AG04450 (cell line): ENCODE data around the gene RPL18A. TPM values are rescaled to one million over a fixed set of nuclear protein-coding genes. Genes with fewer than 3 reads are reported as not detected.

Experiments
- CTCF ChIA-PET: fragments of 300-600, 350-600 bp; formaldehyde crosslinking; extraction: SDS; loops from one replicate; lab custom pipeline; 2022; ENCODE audit warnings: antibody characterized with exemption, inconsistent platforms; lab: Charles Lee
- POLR2A ChIA-PET: fragments of 350-600 bp; formaldehyde crosslinking; extraction: SDS; loops from one replicate; lab custom pipeline; 2021; ENCODE audit warnings: antibody characterized with exemption, inconsistent platforms; lab: Yijun Ruan, JAX
- DNase-seq: peaks from one replicate; pipeline ENCODE4 v3.0.0-alpha.2; 2011; ENCODE audit warnings: low read depth, low spot score
- H3K27ac ChIP-seq: one replicate; pipeline ENCODE4 v1.5.1; 2012; ENCODE audit warnings: low read depth, low read length, control low read depth
- H3K27me3 ChIP-seq: one replicate; pipeline ENCODE4 v1.6.0; 2012; ENCODE audit warnings: low read length; ENCODE audit not compliant: control insufficient read depth, insufficient read depth
- H3K4me3 ChIP-seq: 2 replicates; pipeline ENCODE4 v1.5.1; 2011; ENCODE audit warnings: mild to moderate bottlenecking, low read depth, low read length, control low read depth
- H3K9me3 ChIP-seq: 2 replicates; pipeline ENCODE4 v1.5.1; 2012; ENCODE audit warnings: low read length; ENCODE audit not compliant: control insufficient read depth, insufficient read depth
- polyA plus RNA-seq: library from polyadenylated mRNA; depleted of rRNA; stranded (reverse); fragments of >200 nt; gene quantifications from 2 replicates; pipeline ENCODE4 v1.2.3, GENCODE V29; 2011
- TF ChIP-seq, protein P1 (sequence below): IDR thresholded peaks from 2 replicates; pipeline ENCODE4 v1.5.1; 2011; ENCODE audit warnings: low read depth, low read length, control low read depth, inconsistent platforms

The RPL18A gene
- polyA plus RNA-seq, 1 experiment, result 890 TPM

GRCh38 chr19:17840019-17840418, 19.7 kb upstream of the RPL18A start:
- Histone ChIP-seq H3K27me3 (peaks cover 6% of the 10 kb centered on the region), H3K9me3 (no peaks in the 10 kb centered on the region; the same call in 1 of the 2 replicates), H3K27ac (no peak overlapping the region), H3K4me3 (no peak overlapping the region)
- CTCF ChIA-PET, result interaction anchor here (0.5 to 0.9 kb wide), 2 partner anchors 92 to 448 kb away, joined by 4 to 6 read pairs; no protein-coding TSS in a partner anchor
- TF ChIP-seq, protein P1, sequence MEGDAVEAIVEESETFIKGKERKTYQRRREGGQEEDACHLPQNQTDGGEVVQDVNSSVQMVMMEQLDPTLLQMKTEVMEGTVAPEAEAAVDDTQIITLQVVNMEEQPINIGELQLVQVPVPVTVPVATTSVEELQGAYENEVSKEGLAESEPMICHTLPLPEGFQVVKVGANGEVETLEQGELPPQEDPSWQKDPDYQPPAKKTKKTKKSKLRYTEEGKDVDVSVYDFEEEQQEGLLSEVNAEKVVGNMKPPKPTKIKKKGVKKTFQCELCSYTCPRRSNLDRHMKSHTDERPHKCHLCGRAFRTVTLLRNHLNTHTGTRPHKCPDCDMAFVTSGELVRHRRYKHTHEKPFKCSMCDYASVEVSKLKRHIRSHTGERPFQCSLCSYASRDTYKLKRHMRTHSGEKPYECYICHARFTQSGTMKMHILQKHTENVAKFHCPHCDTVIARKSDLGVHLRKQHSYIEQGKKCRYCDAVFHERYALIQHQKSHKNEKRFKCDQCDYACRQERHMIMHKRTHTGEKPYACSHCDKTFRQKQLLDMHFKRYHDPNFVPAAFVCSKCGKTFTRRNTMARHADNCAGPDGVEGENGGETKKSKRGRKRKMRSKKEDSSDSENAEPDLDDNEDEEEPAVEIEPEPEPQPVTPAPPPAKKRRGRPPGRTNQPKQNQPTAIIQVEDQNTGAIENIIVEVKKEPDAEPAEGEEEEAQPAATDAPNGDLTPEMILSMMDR, result no peak
- DNase-seq, result no peak
- POLR2A ChIA-PET, result no interaction called here

GRCh38 chr19:17841371-17841809, 18.3 kb upstream of the RPL18A start:
- no peak for DNase-seq
- TF ChIP-seq, protein P1, result no peak

DNA sequence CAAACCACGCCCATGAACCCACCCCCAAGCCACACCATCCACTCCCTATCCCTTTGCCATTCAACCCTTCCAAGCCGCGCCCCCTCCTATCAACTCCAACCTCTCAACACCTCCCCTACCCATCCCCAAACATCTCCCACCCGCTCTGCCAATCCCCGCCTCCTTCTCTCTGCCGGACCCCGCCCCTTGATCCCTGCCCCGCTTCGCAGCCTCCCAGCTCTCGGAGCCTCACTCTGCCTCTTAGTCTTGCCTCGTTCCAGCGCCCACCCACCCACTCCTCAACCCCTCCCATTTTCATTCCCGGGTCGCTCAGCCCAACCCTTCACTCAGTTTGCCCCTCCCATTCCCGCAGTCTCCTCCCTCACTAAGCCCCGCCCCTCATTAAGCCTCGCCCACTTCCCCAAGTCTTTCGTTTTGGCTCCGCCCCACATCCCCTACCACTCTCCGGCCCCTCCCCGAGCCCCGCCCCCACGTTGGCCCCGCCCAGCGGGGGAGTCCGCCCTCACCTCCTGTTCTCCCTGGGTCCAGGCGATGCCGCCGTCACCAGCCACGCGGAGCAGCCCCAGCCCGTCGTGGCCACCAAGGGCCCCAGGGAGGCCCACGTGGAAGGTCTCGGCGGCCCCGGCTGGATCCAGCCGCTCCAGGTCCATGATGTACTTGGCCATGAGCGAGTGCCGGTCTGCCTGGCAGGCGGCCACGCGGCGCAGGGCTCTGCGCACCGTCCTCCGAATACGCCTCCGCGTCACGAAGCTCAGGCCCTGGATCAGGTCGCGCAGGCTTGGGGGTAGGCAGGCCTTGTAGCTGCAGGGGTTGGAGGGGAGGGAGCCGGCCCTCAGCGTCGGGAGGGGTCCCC, 17.7 kb upstream of the RPL18A start:
- CTCF ChIA-PET, result interaction anchor here (1.2 kb wide), 1 partner anchor 18 kb away, joined by 3 read pairs; the partner anchor contains the start of gene RPL18A
- no peak for DNase-seq
- H3K9me3 ChIP-seq, result no peaks in the 10 kb centered on the region; the same call in 1 of the 2 replicates
- POLR2A ChIA-PET, result no interaction called here
- H3K27ac ChIP-seq, result no peak overlapping the region
- H3K27me3 ChIP-seq, result peaks cover 6% of the 10 kb centered on the region
- peak overlapping the region; percentile 52 for H3K4me3 ChIP-seq
- TF ChIP-seq, protein P1, result no peak

More at GRCh38 chr19:17841371-17841809, 18.3 kb upstream of the RPL18A start:
- ChIA-PET CTCF (no interaction called here), POLR2A (no interaction called here)
- Histone ChIP-seq H3K27me3 (peaks cover 6% of the 10 kb centered on the region), H3K27ac (no peak overlapping the region), H3K4me3 (peak overlapping the region; percentile 43), H3K9me3 (no peaks in the 10 kb centered on the region; the same call in 1 of the 2 replicates)

DNA sequence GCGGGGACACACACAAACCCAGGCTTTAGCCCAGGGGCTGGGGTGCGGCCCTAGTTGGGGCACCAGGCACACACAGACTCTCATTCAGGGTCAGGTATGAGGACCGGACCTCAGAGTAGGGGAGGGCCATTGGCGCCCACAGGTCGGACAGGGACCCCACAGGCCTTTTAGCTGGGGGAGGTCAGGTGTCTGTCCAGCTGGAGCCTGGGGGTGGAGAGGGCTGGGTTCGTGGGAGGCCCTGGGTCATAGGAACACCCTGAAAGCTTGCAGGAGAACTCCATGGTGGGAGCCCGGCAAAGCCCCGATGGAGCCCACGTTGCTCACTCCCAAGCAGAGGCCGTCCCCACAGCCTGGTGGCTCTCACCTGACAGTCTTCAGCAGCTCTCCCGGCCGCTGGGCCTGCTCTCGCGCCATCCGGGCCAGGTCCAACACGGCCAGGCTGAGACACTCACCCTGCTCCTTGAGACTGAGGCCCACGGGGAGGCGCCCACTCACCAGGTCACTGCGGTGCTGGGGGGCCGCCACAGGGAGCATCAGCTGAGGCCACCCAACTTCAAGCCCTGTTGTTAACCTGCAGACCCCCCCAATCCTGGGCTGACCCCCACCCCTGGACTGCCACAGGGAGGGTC, 16.9 kb upstream of the RPL18A start:
- ChIA-PET POLR2A (no interaction called here), CTCF (interaction anchor here (1.2 kb wide), 1 partner anchor 17 kb away, joined by 3 read pairs; the partner anchor contains the start of gene RPL18A)
- Histone ChIP-seq H3K27me3 (peaks cover 6% of the 10 kb centered on the region), H3K27ac (no peak overlapping the region), H3K9me3 (no peaks in the 10 kb centered on the region; the same call in 1 of the 2 replicates), H3K4me3 (peak overlapping the region; percentile 52)
- no peak for DNase-seq
- TF ChIP-seq, protein P1, result no peak
